Measurements from ENCODE around the gene PDC.
A peak's percentile ranks its signal among the peaks of the same experiment; 100 is the strongest.

The PDC gene

DNA sequence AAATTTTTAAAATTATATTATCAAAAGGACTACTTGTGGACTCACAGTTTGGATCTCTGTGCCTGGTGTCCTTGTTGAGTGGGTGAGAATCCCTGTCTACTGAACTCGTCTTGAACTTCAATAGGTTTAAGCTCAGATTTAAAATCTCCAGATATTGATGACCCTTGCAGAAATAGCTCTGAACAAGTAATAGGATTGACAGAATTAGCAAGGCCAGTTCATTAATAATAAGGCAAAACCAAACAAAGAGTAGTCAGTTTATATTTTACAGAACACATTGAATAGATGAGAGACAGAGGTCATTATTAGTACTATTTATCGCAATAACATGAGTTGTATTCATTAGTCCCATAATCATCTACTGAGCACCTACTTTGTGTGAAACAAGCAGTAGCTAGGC is at the start of gene PDC:
Gene PDC (minus strand): TSS at position 101 of the 400 bp plus-strand sequence. CDS start 11,655 bp downstream, outside the sequence.
- DNase-seq (ENCODE audit: low spot score): no peak

DNA sequence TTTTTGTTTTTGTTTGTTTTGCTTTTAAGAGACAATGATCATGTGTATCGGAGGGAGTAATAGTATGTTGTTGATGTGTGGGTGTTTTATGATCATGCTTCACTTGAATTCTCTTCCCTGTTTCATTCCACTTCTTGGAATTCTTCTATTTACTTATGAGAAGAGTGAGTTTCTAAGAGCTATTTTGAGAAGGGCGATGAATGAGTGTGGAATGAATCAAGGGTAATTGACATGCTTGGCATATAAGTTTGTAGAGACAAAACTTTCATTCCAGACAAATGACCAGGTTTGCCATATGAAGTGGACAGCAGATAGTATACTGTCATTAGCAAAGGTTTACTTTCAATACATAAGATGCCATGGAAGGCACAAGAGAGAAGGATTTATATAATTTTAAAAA is 42.3 kb upstream of the PDC start:
- DNase-seq (ENCODE audit: low spot score): no peak

DNA sequence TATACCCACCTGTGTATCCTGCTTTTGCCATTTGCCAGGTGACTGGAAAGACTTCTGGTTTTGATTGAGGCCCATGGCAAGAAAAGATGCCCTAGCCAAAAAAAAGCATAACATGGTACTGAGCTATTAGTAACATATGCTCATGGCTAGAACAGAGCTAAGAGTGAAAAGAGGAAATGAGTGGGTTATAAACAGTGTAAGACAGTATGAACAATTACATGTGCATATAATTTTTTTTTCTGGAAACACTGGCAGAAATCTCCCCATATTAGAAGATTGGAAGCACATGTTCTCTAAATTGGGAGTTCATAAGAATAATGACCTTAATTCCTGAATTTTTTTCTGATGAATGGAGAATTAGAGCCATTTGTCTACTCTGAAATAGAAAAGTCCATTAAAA is 41.2 kb upstream of the PDC start:
- no peak for DNase-seq (ENCODE audit: low spot score)

DNA sequence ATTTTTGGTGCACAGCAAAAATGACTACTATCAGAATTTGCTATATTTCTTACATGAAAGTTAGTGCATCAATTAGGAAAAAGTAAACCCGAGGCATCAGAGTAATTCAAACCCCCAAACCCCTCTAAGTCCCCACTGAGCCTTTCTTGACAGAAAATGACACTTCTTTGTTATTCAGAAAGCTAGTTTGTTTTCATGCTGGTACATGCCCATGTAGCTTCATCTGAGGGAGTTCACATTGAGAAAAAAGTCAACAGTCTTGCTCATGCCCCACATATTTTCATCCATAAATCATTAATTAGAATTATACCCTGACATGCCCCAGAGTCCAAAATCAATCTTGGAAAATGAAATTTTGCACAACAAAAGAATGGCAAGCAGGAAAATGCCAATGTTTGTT is 39.9 kb upstream of the PDC start:
- DNase-seq (ENCODE audit: low spot score): no peak

DNA sequence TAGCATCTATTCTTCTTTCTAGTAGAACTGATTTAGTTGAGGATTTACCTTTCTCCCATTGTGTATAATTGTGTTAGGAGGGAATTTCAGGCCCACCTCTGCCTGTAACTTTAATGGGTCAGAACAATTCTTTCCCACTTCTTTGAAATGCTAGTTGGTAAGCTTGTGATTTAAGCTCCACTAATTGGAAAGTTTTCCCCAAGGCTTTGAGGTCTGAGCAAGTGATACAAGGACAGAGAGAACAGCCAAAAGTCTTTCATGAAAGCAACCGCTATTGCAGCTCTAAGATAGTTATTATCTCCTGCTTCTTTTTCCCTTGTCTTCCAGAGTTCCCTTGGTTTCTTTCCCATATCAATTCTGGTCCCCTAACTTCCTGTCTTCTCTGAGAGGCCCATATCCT is 38.7 kb upstream of the PDC start:
- DNase-seq (ENCODE audit: low spot score): no peak

DNA sequence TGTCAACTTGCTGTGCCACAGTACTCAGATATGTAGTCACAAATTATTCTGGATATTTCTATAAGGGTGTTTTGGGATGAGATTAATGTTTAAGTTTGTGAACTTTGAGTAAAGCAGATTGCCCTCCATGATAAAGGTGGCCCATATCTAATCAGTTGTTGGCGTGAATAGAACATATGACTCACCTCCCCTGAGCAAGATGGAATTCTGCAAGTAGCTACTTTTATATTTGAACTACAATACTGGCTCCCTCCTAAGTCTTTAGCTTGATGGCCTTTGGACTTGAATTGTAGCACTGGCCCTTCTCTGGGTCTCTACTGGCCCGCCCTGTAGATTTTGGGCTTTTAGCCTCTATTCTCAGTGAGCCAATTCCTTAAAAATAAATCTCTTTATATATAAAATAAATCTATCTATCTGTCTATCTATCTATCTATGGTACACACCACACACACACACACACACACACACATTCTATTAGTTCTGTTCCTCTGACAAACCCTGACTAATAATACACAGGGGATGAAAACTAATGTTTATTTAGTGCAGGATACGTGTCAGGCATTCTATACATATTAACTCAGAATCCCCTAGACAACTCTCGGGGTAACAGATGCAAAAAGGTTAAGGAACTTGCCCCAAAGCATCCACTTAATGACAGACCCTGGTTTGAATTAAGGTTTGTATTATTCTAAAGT is 37.9 kb upstream of the PDC start:
- no peak for DNase-seq (ENCODE audit: low spot score)

DNA sequence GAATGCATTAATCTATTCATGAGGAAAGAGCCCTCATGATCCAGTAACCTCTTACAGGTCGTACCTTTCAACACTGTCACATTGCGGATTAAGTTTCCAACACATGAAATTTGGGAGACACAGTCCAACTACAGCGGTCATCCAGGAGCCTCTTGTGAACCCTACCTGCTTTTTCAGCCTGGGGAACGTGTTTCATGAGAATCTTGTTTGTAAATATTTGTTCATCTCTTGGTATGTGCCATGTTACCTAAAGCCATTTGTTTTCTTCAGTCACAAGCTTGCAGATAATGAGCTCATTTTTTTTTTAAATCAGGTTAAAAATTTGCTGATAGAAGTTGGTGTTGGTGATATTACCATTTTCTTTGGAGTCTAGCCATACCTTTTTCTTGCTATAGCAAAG is 37.2 kb upstream of the PDC start:
- no peak for DNase-seq (ENCODE audit: low spot score)

DNA sequence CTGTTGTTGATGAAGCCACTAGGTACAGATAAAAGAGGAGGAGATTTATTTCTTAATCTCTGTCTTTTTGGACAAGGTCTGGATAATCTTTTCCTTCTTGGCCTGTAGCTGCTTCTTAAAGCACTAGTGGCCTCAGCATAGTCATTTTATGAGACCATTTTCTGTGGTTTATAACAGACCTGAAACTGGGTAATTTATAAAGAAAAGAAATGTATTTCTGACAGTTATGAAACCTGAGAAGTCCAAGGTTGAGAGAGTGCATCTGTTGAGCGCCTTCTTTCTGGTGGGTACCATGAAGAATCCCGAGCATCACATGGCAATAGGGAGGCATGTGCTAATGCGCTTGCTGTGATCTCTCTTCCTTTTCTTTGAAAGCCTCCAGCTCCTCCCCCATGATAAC is 36.7 kb upstream of the PDC start:
- DNase-seq (ENCODE audit: low spot score): no peak

DNA sequence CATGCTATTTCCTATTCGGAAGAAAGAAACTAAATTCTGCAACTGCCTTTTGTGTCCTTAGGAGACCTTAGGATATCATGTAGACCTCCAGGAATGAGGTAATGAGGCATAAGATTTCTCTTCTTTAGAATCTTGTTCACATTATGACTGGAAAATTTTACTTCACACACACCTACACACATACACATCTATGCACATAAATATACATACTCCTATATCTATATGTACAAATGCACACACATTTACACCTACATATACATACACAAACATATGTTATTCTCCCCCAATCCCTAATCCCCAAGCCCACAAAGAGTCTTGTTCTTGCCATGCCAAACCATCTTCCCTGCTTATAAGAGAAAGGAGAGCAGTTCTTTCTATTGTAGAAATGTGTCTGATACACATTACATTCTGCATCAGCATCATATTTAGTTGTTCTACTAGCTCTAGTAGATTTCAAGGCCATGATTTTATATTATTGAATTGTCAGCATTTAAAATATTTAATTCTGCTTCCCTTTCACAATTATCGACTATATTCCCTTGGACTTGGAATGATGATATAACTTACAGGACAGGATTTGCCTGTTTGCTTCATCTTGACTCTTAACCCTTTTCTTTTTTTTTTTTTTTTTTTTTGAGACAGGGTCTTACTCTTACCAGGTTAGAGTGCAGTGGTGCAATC is 35.4 kb upstream of the PDC start:
- no peak for DNase-seq (ENCODE audit: low spot score)

DNA sequence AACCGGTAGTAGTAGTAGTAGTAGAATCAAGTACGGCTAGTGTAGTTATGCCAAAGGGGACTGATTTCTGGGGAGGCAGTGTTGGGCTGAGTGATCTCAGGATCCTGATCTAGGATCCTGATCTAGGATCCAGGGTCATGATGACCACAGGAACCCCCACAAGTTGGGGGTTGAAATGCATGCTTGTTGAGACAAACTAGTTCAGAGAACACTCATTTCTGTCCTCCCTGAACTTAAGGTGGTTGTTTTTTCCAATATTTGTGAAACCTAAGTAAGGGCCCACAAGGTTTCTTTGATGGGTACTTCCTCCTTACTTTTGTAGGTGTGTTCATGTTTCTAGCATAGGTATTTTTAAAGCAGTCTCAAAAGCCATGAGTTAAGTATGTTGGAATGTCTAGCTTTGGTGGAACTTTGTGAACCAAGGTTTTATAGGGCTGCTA is 33.9 kb upstream of the PDC start:
- DNase-seq (ENCODE audit: low spot score): no peak

DNA sequence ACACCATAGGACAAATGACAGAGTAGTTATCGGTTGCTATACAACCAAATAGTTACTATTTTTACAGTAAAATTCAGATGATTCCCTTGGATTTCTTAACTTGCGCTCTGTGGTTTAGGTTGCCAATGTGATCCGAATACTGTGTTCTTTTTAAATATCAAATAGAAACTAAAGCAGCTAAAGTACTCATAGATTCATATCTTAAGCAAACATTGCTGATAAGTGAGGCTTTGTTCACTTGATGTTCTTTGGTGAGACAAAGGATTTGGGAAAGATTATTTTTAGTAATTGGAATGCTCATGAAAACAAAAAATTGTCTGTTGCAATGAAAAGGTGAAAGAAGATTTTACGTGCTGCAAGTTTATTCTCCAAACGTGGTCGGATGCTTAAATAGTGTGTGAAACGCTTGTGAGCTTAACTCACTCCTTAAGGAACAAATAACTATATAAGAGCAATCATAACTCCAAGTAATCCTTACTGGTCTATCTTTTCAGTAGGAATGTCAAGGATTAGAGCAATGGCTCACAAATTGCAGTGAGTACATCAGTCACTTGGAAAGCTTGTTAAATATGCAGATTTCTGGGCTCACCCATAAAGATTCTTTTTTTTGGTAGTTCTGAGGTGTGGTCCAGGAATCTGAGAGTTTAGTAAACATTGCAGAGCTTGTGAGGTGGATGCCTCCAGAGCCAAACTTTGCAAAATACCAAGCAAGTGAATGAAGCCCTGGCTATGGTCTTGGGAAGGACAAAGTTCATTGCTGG is 31.8 kb upstream of the PDC start:
- DNase-seq (ENCODE audit: low spot score): no peak

DNA sequence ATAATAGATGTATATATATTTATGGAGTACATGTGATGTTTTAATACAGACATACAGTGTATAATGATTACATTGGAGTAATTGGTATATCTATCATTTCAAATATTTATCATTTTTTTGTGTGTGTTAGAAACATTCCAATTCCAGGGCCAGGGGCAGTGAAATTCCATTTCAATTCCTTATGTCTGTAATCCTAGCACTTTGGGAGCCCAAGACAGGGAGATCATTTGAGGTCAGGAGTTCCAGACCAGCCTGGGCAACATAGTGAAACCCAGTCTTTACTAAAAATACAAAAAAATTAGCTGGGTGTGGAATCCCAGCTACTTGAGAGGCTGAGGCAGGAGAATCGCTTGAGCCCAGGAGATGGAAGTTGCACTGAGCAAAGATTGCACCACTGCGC is 30.4 kb upstream of the PDC start:
- DNase-seq (ENCODE audit: low spot score): no peak

DNA sequence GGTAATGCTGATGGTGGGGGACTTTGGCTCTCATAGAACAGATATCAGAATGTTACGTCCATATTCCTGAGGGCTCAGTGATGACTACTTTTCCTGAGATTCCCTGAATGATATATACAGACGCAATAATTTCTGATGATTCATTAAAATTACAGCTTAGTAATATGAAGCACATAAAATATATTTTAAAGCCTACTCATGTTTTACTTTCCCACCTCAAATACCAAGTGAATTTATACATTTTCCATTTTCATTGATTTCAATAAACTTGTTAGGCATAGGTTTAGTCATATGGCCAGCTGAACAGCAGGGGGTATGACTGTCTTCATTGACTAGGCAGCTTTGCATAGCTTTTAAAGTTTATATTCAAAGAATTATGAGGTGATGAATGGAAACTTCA is 26.2 kb upstream of the PDC start:
- no peak for DNase-seq (ENCODE audit: low spot score)

DNA sequence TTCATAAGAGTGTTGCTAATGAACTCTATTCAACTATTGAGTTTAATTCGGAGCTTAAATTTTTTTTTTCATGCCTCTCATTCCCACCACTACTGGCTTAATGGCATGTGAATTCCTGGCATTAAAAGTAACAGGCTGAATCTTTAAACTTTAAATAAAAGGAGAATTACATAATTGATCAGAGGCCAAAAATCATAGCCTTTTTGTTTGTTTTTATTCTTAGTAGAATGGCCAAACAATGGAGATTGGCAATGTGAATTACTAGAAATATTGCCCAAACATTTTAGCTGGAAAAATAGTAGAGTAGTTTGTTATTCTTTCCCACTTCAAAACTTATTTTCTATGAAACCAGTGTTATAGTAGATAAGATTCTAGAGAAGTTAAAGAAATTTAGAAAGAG is 25.1 kb upstream of the PDC start:
- DNase-seq (ENCODE audit: low spot score): no peak

DNA sequence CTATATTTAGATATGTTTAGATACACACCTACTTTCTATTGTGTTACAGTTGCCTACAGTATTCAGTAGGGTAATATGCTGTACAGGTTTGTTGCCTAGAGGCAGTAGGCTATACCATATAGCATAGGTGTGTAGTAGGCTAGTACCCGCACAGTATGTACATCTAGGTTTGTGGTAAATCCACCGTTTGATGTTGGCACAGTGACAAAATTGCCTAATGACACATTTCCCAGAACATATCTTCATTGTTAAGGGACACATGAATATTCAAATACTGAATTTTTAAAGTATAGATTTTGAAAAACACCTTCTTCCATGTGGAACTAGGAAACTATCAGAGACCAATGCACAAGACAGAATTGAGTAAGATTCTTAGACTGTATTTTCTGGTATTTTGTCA is 22.6 kb upstream of the PDC start:
- no peak for DNase-seq (ENCODE audit: low spot score)

DNA sequence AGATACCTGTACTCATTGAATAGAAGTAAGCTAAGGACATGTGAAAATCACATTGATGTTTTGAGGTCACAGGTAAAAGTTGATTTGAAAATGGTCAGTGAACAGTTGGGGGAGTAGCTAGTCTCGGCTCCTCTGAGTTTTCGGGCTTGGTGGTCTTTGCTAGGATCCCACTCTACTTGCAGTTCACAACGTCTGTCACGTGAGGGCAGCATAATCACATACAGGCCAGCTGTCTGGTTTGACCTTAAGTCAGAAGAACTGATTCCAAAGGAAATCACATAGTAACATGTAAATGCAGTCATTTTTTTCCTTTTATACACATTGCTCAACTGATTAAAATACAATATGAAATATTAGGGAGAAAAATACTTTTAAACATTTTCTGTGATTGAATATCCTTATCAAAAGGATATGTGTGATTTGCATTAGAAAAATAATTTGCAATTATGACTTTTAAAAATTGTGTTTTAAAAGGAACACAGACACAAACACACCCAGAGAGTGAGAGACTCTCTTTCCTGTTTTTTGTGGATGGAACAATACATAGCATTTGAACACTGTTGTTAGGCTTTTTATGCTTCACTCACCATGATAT is 21.8 kb upstream of the PDC start:
- peak; percentile 71 for DNase-seq (ENCODE audit: low spot score)

DNA sequence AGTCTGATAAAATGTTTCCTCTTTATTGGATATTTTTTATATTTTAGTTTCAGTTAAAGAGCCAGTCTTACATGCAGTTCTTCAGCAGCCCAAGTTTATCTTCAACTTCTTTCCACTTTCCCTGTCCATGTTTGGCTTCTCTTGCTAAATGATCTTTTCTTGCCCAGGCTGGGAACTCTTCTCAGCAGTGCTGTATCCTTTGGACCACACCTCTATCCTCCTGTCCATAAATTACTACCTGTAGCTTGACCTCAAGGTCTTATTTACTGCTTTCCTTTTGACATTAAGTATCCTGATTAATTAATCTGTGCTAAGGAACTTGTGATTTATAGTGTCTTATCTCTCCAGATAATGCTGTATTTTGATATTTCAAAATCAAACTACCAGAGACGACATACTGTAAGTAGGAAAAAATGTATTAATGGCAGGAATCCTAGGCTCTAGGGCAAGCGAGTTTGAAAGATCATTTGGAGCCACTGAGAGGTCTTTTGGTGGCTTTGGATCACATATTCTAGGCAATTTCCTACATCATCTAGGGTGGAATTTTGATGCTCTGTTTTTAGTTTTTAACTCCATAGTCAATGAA is 20.5 kb upstream of the PDC start:
- DNase-seq (ENCODE audit: low spot score): no peak

DNA sequence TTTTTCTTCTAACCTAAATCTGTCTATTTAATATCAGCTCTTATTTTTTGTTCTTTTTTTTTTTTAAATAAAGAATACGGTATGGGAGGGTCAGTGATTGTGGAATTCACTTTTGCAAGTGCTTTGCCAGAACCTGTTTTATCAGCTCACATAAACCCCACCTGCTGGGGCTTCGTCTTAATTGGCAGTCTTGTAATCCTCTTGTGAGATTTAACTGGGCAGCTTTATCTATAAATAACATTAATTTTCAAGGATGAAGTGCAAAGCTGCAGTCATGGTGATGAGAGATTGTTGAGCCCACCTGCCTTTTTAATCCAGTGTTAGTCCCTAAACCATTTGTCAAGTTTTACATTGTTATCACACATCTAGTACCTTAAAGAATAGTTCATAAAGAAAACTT is 18.2 kb upstream of the PDC start:
- DNase-seq (ENCODE audit: low spot score): no peak

DNA sequence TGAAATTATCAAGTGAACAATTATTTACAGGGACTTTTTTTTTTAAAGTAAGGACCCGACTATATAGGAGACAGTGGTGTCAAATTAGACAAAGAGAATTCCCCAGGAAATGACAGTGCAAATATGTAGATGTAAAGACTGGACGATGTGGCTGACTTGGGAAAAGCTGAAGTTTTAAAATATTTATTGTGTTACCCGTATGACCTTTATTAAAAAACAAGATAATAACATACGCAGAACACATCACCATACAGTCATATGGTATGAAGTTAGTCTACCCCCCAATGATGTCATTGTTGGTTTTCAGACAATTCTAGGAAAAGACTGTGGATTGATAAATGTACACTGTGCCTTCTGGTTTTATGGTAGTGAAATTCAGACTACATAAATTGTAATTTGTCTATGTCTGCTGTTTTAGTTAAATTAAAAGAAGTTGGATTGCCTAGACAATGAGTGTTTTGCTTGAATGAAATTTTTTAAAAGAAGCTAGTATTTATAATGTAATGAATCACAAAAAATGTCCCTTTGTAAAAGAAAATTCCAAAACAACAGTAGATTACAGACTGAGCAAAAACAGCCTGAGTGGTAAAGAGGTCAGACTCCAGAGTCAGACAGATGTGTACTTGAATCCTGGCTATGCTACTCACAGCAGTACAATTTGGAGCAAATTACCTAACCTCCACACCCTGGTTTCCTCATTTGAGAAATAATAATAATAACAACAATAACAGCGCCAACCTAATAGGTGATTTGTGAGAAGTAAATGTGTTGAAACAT is 15.5 kb upstream of the PDC start:
- no peak for DNase-seq (ENCODE audit: low spot score)

DNA sequence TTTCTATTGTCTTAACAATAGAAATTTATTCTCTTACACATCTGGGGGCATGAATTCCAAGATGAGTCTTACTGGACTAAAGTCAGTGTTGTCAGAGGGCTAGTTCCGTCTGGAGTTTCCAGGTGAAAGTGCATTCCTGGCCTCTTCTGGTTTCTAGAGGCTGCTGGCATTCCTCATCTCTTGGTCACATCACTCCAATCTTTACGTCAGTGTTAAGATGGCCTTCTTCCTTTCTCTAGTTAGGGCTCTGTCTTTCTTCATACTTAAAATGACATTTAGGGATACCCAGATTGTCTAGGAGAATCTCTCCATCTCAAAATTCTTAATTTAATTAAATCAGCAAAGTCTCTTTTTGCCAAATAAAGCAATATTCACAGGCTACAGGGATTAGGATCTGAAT is 13.3 kb upstream of the PDC start:
- DNase-seq (ENCODE audit: low spot score): no peak

DNA sequence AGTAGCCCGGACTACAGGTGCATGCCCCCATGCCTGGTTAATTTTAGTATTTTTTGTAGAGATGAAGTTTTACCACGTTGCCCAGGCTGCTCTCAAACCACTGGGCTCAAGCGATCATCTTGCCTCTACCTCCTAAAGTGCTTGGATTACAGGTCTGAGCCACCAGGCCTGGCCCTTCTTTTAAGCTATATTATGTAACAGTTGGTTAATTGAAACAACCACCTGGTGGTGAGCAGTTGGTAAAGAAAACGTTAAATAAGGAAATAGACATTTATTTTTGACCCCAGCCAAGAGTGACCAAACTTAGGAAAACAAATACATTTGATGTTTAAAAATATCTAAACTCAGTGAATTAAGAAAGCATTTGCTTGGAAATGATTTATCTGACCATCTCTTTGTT is 12.1 kb upstream of the PDC start:
- DNase-seq (ENCODE audit: low spot score): no peak

DNA sequence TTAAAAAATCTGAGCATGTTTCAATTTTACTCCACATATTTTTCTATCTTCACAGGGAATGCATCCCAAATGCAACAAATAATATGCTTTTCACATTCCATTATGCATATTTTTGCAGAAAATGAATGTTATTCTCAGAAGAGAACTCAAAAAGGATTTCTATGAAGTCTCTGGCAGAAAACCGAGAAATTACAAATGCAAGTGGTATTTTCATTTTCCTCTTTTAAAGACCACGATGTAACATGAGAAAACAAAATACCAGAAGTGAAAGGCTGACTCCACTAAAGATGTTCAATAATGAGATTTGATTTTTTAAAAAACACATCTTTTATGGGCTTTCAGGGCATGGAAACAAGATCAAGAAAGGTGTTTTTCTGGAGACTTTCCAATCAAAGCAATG is 5.0 kb upstream of the PDC start:
- no peak for DNase-seq (ENCODE audit: low spot score)

All from RKO (cell line).